ENCODE data around the gene CT47A7.
"Not testable (repeated sequence)": the region's sequence is repeated elsewhere in the genome, so short reads cannot be mapped to it uniquely, and the experiment has no call there.

The CT47A7 gene

DNA sequence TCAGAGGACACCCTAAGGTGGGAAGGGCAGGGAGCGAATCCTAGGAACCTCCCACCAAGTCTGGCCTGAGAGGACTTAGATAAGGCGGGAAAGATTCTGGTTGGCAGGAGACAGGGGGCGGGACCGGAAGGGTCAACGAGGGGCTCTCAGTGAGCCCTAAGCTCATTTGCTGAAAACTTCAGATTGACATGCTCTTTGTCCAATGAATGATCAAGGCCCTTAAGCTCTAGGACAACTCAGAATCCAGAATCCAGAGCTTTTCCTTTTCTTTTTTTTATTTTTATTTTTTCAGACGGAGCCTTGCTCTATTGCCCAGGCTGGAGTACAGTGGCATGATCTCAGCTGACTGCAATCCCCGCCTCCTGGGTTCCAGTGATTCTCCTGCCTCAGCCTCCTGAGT lies at the start of gene CT47A7:
Gene CT47A7 (minus strand): TSS at position 101 of the 400 bp plus-strand sequence. CDS start 255 bp downstream, outside the sequence.
- DNase-seq (ENCODE audit: low spot score) = not testable (repeated sequence)

DNA sequence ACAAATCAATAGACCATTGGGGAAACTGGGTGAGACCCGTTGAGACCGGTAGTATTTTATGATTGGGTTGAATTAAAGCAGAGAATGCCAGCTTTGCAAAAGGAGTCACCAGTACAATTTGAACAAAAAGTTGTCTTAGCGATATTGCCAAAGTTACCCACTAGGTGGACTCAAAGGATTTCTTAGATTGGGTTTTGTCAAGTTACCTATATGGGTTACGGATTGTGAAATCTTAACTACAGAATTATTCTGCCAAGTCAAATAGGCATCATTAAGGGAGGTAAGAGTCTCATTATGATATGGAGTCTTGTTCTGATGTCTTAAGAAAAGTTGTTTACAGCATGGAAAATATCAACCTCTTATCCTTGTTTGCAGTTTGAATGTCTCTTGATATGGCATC lies 44.2 kb upstream of the CT47A7 start:
- DNase-seq (ENCODE audit: low spot score) = no peak

DNA sequence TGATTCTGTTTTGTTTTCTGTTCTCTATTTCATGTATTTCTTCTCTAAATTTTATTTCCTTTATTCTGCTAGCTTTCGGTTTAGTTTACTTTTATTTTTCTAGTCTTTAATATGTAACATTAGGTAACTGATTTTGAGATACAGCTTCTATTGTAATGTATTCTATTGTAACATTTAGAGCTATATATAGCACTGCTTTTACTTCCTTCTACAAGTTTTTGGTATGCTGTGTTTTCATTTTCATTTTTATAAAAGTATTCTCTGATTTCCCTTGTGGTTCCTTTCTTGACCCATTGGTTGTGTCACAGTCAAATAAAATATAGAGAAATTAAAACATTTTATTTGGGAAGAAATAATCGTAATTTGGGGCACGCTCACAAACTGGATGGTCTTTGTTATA lies 43.0 kb upstream of the CT47A7 start:
- DNase-seq (ENCODE audit: low spot score) = no peak

DNA sequence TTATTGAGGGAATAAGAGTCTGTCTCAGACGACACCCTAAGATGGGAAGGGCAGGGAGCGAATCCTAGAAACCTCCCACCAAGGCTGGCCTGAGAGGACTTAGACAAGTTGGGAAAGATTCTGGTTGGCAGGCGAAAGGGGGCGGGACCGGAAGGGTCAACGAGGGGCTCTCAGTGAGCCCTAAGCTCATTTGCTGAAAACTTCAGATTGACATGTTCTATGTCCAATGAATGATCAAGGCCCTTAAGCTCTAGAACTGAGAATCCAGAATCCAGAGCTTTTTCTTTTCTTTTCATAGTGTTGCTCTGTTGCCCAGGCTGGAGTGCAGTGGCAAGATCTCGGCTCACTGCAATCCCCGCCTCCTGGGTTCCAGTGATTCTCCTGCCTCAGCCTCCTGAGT lies 29.3 kb upstream of the CT47A7 start, which contains the start of gene CT47A1:
Gene CT47A1 (minus strand): TSS at position 101 of the 400 bp plus-strand sequence. CDS start 231 bp downstream, outside the sequence.
- DNase-seq (ENCODE audit: low spot score) = not testable (repeated sequence)

Data from Ammon's horn (tissue), 1 donor.